ENCODE data around the gene ALDH1A2.

ALDH1A2 gene

DNA sequence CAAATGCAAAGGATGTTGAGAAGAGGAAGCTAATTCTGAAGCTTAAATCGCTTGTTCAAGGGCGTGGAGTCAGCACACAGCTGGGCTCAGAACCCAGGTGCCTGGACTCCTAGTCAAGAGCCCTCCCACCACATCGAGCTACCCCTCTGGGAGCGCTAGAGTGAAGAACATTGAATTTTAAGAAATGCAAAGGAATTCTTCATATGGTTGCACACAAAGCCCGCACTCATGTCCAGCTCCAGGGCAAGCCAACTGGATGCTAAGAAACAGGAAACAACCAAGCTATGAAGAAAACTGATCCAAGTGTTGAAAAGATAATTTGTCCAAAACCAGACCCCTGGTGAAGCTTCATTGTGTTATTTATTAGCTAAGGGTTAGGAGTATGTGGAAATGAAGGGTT lies 122.3 kb downstream of the ALDH1A2 start:
- DNase-seq (ENCODE audit: low read depth), result no peak

DNA sequence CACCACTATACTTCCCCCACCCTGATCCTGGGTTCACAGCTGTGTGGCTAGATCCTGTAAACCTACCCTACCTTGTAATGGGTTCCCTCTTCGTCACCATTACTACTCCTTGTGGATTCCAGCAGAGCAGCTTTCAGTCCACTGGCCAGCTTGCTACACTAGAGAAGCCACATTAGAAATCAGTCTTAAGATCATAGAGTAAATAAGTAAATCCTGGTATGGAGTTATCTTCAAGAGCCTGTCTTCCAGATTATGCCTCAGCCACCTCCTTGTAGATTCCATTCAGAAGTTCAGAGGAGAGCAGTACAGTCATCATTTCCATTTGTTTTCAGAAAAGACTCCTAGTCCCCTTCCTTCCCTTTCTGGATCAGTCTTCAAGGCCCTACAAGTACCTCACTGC lies 123.7 kb downstream of the ALDH1A2 start:
- no peak for DNase-seq (ENCODE audit: low read depth)

DNA sequence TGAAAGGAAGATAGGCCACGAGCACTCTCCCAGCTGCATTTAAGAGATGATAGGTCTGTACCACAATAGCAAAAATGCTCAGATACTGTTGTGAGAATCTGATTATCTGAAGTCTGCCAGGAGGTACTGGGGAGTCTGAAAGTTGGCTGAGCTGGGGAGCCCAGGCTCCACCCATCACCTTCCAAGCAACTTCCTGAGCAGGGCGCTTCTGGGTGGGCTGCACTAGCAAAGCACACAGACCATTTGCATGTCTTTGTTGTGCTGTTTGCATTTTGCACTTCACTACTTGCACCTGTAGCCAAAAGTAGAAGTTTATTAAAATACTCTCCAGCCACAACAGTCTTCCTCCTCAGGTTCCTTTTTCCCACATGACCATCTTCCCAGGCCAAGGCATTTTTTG lies 133.2 kb downstream of the ALDH1A2 start:
- no peak for DNase-seq (ENCODE audit: low read depth)

DNA sequence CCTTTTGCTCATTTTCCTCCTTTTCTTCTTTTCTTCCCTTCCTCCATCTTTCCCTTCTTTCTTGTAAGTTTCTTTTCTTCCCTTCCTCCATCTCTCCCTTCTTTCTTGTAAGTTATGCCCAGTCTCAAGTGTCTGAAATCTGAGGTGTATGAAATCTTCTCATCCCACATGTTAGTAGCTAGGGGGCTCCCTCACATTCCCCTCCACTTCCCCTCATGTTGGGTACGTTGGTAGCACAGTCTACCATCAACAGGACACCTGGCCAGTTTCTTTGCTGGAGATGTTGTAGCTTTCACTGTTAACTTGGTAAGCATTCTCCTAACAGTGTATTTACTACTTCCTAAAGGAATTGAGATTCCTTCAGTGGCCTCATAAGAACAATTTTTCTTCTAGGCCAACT lies 133.9 kb downstream of the ALDH1A2 start:
- no peak for DNase-seq (ENCODE audit: low read depth)

DNA sequence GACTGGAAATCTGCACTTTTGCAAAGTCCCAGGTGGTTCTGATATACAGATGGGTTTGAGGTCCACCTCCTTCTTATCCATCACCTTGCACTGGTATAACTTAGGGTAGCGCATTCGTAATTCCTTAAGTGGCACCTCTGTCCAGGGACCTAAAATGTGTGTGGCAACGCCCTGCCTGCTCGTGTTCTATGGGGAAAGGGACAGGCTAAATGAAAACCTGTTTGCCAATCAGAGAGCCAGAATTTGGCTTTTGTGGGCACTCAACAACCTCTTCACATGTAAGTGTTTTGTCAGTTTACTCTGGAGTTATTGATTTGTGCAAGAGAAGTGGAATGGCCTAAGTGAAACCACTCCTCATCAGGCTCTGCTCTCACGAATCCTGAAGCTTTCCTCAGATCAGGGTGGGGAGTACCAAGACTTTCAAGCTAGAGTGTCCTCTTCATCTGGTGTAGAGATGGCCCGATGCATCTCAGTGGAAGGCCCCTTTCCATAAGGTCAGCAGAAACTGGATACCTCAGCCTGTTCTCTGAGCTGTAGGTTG lies 138.3 kb downstream of the ALDH1A2 start:
- no peak for DNase-seq (ENCODE audit: low read depth)

DNA sequence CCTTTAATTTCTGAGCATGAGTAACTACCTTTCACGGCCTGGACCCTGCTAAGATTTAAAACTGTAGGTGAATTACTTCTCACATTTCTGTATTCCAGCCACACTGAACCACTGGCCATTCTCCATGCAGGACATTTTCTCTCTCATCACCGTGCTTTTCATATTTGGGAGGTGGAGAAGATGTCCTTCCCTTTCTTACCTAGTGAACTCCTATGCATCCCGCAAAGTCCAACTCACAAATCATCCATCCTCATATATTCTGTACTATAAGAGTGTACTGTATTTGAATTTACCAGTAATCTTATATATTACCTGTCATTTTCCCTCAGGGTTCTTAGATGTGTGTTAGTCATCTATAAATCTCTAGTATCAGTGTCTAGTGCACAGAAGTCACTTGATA lies 139.9 kb downstream of the ALDH1A2 start:
- no peak for DNase-seq (ENCODE audit: low read depth)

DNA sequence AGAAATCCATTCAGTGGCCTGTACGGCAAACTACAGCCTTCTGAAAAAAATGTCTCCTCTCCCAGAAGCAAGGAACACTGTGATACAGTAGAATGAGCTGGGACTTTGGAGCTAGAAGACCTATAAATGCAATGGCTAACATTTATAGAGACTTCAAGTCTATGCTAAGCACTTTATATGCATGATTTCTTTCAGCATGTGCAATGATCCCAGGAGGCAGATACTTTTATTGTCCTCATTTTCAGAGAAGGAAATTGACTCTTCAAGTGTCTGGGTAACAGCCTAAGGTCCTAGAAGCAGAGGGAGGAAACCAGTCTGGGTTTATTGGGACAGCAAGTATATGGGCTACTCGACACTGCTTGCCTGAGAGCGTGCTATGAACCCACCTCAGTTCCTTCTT lies 140.9 kb downstream of the ALDH1A2 start:
- no peak for DNase-seq (ENCODE audit: low read depth)

DNA sequence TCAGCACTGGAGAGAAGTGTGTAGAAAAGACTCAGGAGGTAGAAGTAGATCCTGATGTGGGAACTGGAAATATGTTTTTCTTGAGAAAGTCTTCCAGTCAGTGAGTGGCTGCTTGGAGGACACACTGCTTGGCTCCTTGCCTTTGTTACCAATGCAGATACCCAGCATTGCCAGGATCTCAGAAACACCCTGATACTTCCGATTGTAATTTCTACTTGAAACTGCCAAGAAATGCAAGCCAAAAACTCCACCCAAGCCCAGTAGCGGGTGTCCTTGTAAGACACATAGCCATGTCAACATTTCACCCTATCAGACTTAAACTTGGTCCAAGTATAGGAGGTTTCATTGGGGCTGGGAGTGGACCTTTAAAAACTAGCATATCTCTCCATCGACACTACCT lies 141.8 kb downstream of the ALDH1A2 start:
- no peak for DNase-seq (ENCODE audit: low read depth)

DNA sequence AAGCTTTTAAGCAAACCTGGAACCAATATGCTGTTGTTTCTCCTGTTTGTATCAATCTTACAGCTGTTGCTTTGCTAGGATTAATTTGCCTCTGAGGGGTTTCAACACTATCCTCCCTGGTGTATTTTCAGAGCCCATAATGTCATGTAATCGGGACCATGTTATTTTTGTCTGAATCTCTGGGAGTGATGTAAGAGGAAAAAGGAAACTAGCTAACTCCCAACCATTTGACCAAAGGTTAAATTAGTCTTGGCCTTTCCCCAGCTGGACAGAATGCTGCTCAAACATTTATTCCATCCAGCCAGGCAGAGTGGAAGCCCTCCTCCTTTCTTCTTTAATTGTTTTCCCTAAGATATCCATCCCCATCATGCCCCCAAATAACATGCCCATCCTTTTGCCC lies 142.2 kb downstream of the ALDH1A2 start:
- no peak for DNase-seq (ENCODE audit: low read depth)

DNA sequence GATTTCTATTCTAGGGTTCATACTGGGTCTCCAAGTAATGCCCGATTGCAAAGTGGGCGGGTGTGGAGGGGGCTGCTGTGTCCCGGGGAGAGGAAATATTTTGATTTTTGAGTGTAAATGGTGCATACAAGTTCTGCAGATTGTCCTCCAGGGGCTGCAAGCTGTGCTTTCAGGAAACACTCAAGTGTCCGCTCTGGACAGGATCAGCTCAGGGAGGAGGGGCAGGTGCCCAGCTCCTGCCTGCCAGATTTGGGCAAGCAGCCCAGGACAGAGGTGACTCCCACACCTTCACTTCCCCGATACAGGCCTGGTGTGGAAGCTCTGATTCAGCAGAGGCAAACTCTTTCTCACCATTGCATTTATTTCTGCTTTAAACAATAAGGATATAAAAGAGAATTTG lies 142.7 kb downstream of the ALDH1A2 start:
- DNase-seq (ENCODE audit: low read depth), result no peak

DNA sequence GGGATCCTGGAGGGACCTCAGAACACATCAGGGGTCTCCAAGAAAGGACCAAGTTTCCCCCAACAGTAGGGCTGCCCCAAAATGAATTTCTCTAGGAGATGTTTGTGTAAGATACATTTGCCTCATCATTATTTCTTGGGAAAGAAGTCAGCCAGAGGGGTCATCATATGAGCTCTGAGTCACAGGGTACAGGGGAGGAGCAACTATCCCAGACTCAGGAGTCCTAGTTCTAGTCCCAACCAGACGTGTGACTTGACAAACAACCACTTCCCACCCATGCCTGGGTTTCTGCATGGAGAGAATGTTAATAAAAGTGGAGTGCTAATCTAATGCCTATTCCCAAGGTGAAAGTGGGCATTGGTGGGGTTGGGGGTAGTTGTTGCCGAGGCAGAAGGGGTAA lies 144.1 kb downstream of the ALDH1A2 start:
- no peak for DNase-seq (ENCODE audit: low read depth)

DNA sequence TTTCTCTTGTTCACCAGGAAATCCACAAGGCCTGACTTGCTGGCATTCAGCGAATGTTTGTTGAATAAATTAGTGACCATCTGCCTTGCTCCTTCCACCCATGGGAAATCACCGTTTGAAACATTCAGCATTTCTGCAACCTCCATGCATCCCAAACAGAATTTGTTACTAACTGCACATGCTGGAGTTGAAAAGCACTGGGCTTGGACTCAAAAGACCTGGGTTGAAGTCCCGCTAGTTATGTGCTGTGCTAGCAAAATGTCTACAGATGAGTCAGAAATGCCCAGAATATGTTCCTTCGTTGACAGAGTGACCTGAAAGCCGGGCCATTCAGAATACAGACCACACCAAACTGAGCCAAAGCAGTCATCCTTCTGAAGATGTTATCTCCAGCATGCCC lies 144.6 kb downstream of the ALDH1A2 start:
- DNase-seq (ENCODE audit: low read depth), result no peak

DNA sequence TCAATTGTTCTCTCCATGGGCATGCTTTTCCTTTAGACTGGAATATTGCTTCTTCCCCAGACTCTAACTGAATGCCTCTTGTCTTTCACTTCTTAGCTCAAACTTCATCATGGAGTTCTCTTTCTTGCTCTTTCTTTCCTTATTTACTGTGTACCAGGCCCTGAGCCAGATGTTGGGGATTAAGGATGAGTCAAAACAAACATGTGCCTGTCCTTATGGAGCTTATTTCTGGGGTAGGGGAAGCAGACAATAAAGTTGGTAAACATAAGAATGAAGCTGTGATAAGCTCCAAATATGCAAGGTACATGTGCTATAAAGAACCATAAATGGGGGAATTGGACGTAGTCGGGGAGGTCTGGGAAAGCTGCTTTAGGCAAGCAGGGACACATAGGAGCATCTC lies 145.8 kb downstream of the ALDH1A2 start:
- DNase-seq (ENCODE audit: low read depth), result no peak

DNA sequence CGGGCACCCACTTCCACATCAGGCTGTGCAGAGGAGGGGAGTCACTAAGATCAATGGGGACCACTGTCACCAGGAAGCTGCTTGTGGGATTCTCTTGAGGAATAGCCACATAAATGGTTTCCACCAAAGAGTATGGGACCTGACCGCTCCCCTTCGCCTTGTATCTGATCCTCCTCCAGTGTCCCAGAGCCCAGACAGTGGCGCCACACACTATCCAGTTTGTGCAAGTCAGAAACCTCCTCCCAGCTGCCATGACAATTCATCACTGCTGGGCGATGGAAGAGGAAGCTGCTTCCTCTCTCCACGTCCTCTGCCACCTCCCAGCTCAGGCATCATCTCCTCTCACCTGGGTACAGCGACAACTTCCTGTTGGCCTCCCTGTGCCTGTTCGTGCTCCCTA lies 147.5 kb downstream of the ALDH1A2 start:
- no peak for DNase-seq (ENCODE audit: low read depth)

DNA sequence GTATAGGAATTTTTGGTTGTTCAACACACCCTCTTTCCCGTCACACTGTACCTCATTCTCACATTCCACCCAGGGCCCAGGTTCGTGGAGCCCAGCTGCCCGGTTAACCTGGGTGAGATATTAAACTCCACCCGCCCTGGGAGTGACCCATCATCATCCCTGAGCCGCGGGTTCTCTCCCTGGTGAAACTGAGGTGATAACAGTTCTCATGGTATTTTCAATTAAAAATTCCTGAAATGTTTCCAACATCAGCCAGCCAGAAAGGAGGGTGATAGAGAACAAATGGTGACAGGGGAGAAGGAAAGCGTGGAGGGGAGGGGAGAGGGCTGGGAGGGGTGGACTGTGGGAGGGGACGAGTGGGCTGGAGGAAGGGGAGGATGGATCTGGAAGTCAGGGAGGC lies 148.8 kb downstream of the ALDH1A2 start:
- no peak for DNase-seq (ENCODE audit: low read depth)

DNA sequence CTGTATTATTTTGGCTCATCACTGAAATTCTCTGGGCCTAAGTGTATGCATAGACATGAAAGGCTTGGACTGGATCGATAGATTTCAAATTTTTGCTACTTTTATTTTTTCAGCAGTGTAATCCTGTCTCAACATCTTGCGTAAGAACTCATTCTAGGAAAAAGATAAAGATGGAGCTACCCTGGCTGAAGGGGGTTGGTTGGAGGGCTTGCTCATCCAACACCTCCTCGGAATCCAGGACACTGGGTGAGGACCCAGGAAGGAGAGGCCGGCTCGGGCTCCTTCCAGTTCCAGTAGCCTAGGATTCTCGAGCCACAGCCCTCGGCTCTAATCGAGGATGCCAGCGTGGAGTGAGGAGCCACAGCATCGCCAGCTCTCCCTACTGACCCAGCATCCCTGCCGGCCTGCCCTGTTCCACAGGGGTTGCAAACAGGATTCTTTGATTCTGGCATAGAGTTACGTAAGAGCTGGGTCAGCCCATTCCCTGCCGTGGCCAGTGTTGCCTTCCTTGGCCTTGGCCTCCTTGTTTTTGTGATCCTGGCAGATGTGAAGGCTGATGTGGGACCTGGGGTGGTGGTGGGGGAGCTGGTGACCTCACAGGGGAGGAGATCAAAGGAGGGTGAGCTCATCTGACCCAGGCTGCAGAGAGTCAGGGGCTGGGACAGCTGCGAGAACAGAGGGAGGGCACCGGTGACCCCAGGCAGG lies 149.5 kb downstream of the ALDH1A2 start:
- no peak for DNase-seq (ENCODE audit: low read depth)

DNA sequence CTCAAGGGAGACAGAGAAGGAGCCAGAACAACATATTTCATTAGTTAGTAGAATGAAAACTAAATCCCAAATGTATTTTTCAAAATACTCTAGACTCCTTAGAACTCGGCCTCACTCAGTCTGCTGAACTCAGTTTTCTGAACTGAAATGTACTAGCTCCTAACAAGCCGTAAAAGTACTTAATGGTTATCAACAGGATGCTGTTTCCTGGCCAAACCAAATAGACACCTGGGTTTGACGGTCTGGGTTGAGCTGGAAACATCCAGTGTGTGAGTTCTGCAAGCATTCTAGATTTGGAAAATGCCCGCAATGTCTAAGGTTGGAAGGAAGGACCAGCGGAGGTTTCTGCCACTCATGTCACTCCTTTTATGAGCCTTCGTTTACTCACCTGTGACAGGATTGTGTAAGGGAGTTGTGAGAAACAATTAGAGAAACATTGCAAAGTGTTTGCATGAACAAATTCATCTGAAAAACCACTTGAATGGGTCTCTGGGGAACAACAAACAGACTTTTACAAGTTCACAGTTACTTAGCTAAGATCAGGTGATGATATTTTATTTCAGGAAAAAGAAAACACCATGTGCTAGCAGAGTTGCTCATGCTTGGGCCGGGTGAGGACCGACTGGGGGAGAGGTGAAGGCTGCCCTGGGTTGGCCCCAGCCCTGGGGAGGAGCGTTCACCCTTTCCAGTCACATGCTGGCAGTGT lies 151.0 kb downstream of the ALDH1A2 start:
- DNase-seq (ENCODE audit: low read depth), result no peak

DNA sequence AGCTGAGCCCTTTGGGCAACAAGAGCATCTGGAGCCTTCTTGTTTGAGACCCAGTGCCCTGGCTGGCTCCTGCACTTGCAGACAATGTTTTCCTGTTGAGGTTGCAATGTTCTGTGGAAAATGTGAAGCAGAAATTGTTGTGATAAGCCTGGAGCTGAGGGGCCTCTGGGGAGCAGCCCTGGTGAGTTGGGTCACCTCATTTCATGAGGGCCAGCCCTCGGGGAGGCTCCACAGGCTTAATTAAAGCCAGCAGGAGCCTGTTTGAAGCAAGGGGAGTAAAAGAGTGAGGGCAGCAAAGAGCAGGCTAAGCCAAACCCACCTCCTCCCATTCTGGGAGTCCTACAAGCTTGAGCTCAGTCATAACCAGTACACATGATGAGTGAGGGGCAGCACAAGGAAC lies 154.3 kb downstream of the ALDH1A2 start:
- DNase-seq (ENCODE audit: low read depth), result no peak

DNA sequence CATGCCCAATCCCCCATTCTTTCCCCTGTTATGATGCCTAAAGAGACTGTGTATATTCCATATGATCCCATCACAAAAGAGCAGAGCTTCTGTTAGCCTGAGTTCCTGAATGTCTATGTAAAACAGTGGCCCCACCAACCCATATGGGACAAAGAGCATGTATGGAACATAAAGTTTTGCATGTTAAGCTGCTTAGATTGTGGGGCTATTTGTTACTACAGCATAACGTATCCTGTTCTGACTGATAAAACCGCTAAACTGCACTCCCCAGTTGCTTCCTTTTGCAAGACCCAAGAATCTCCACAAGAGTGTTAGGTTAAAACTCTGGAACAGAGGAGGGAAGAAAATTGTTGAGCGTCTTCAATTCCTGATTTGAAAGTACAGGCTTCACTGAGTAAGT lies 154.8 kb downstream of the ALDH1A2 start:
- no peak for DNase-seq (ENCODE audit: low read depth)

DNA sequence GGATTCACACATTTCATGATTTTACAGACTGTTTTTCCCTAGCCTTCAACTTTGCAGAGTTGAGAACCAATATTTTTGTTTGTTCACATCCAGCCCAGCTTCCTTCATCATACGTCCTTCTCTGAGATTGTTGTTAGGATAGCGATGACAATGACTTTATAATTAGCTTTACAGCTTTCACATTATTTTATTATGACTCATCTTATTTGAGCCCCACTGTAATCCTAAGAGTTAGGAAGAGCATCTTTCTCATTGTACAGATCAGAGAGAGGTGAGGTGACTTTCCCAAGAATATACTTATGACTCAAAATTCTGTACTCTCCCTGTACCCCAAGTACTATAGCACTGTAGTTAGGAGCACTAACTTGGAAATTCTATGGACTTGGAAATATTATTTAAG lies 156.1 kb downstream of the ALDH1A2 start:
- no peak for DNase-seq (ENCODE audit: low read depth)

DNA sequence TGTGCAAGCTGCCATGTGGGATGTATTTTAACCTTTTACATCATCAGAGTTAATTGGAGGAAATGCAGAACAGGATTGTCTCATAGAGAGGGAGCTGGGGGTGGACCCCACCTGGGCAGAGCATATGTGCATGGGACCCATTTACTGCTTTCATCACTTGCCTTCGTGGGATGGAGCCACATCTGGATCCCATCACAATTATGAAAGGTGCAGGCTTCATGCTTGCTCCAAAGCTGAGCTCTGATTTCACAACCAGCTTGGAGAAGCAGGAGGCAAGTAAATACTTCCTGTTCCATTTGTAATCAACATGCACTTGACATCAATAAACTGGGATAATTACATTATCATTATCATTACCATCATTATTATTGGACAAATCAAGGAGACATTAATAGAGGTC lies 161.9 kb downstream of the ALDH1A2 start:
- no peak for DNase-seq (ENCODE audit: low read depth)

Data from stimulated activated CD8-positive, alpha-beta memory T cell treated with anti-CD3 and anti-CD28 coated beads, Interleukin-15, amount 100 ng/mL, for 1 hour (primary cell).